ENCODE results near the gene EXT2. TPM values are rescaled to one million over a fixed set of nuclear protein-coding genes. Genes with fewer than 3 reads are reported as not detected.

EXT2 gene
- total RNA-seq, 1 experiment from 2014 or later = 39.1 TPM

DNA sequence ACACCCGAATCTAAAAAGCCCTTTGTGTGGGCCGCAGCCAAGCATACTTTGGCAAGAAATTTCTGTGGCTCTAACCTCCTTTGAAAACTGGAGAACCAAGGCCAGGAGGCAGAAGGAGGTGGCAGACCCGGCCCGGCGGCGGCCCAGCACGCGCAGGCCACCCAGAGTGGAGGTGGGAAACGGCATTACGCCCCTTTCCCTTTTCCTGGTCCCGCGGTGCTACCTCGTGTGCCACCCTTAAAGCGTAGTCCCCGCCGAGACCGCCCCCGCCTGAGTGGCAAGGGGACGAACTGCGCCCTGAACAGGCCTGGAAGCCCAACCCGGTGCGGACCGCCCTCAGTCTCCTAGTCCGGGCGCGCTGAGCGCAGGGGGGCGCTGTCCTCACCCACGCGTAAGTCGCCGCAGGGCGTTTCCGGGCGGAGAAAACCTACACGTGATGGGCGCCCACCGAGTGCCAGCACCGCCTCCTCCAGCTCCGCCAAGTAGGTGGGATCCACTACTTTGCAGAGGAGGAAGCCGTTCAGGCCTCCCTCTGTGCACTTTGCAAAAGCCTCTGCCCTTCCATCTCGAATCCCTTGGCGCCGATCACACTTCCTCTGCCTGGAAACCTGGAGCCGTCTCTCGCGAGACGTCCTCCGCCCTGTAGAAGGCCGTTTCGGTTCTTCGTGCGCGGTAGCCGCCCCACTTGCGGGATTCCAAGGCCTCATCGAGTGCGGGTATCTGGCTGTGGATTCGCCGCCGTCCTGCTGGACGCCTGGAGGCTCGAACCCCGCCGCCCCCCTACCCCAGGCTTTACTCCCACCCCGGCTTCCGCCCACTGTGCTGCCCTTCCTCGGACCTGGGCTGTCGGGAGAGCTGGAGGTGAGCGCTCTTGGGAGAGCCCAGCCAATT is 29.4 kb upstream of the EXT2 start, which contains the start of gene ACCS (continued):
- no peak for TF ChIP-seq NR2C2 (CRISPR knock-in tag; IDR thresholded peaks at IDR 0.05)
- 0 out of 2 replicates have a peak, but pooled peaks have one; percentile 61 for TF ChIP-seq NFE2L1 (CRISPR knock-in tag; IDR thresholded peaks at IDR 0.05)
- TF ChIP-seq ZNF317 (CRISPR knock-in tag; IDR thresholded peaks at IDR 0.05; ENCODE audit: borderline replicate concordance, low read depth) = no peak
- no peak for TF ChIP-seq IRF2 (CRISPR knock-in tag; IDR thresholded peaks at IDR 0.05; ENCODE audit: borderline replicate concordance, low read depth)
- TF ChIP-seq TP53 (CRISPR knock-in tag; IDR thresholded peaks at IDR 0.05) = peak; percentile 84; the same call in 1 of the 2 replicates
- TF ChIP-seq NR3C1 (CRISPR knock-in tag; conservative IDR thresholded peaks at IDR 0.05; ENCODE audit: low read depth) = no peak
- TF ChIP-seq ATF2 (CRISPR knock-in tag; IDR thresholded peaks at IDR 0.05; ENCODE audit: borderline replicate concordance, low read depth) = no peak
- TF ChIP-seq SMAD3 (CRISPR knock-in tag; IDR thresholded peaks at IDR 0.05; ENCODE audit: borderline replicate concordance) = no peak
- TF ChIP-seq, protein P1, sequence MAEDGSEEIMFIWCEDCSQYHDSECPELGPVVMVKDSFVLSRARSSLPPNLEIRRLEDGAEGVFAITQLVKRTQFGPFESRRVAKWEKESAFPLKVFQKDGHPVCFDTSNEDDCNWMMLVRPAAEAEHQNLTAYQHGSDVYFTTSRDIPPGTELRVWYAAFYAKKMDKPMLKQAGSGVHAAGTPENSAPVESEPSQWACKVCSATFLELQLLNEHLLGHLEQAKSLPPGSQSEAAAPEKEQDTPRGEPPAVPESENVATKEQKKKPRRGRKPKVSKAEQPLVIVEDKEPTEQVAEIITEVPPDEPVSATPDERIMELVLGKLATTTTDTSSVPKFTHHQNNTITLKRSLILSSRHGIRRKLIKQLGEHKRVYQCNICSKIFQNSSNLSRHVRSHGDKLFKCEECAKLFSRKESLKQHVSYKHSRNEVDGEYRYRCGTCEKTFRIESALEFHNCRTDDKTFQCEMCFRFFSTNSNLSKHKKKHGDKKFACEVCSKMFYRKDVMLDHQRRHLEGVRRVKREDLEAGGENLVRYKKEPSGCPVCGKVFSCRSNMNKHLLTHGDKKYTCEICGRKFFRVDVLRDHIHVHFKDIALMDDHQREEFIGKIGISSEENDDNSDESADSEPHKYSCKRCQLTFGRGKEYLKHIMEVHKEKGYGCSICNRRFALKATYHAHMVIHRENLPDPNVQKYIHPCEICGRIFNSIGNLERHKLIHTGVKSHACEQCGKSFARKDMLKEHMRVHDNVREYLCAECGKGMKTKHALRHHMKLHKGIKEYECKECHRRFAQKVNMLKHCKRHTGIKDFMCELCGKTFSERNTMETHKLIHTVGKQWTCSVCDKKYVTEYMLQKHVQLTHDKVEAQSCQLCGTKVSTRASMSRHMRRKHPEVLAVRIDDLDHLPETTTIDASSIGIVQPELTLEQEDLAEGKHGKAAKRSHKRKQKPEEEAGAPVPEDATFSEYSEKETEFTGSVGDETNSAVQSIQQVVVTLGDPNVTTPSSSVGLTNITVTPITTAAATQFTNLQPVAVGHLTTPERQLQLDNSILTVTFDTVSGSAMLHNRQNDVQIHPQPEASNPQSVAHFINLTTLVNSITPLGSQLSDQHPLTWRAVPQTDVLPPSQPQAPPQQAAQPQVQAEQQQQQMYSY (CRISPR knock-in tag; IDR thresholded peaks at IDR 0.05) = no peak
- no peak for TF ChIP-seq ZNF532 (CRISPR knock-in tag; IDR thresholded peaks at IDR 0.05; ENCODE audit: borderline replicate concordance)
- TF ChIP-seq ZNF512 (CRISPR knock-in tag; IDR thresholded peaks at IDR 0.05; ENCODE audit: borderline replicate concordance) = 0 out of 2 replicates have a peak, but pooled peaks have one; percentile 52
- TF ChIP-seq, protein P2, sequence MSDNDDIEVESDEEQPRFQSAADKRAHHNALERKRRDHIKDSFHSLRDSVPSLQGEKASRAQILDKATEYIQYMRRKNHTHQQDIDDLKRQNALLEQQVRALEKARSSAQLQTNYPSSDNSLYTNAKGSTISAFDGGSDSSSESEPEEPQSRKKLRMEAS (CRISPR knock-in tag; IDR thresholded peaks at IDR 0.05) = peak; percentile 82; the same call in 1 of the 2 replicates
- TF ChIP-seq ZNF416 (CRISPR knock-in tag; IDR thresholded peaks at IDR 0.05) = no peak
- no peak for TF ChIP-seq CREB1 (CRISPR knock-in tag; IDR thresholded peaks at IDR 0.05)
- no peak for TF ChIP-seq RELA (CRISPR knock-in tag; IDR thresholded peaks at IDR 0.05; ENCODE audit: borderline replicate concordance)
- peak; percentile 81 for TF ChIP-seq FOXP1 (CRISPR knock-in tag; IDR thresholded peaks at IDR 0.05; ENCODE audit: borderline replicate concordance)
- no peak for TF ChIP-seq ZNF219 (CRISPR knock-in tag; IDR thresholded peaks at IDR 0.05; ENCODE audit: borderline replicate concordance)
- TF ChIP-seq, protein P3, sequence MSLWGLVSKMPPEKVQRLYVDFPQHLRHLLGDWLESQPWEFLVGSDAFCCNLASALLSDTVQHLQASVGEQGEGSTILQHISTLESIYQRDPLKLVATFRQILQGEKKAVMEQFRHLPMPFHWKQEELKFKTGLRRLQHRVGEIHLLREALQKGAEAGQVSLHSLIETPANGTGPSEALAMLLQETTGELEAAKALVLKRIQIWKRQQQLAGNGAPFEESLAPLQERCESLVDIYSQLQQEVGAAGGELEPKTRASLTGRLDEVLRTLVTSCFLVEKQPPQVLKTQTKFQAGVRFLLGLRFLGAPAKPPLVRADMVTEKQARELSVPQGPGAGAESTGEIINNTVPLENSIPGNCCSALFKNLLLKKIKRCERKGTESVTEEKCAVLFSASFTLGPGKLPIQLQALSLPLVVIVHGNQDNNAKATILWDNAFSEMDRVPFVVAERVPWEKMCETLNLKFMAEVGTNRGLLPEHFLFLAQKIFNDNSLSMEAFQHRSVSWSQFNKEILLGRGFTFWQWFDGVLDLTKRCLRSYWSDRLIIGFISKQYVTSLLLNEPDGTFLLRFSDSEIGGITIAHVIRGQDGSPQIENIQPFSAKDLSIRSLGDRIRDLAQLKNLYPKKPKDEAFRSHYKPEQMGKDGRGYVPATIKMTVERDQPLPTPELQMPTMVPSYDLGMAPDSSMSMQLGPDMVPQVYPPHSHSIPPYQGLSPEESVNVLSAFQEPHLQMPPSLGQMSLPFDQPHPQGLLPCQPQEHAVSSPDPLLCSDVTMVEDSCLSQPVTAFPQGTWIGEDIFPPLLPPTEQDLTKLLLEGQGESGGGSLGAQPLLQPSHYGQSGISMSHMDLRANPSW (CRISPR knock-in tag; conservative IDR thresholded peaks at IDR 0.05; ENCODE audit: low read depth) = no peak
- no peak for TF ChIP-seq TEAD4 (CRISPR knock-in tag; IDR thresholded peaks at IDR 0.05)
- no peak for TF ChIP-seq PRRX2 (CRISPR knock-in tag; IDR thresholded peaks at IDR 0.05)
- TF ChIP-seq TEAD1 (CRISPR knock-in tag; IDR thresholded peaks at IDR 0.05) = 0 out of 2 replicates have a peak, but pooled peaks have one; percentile 12
- TF ChIP-seq SOX15 (CRISPR knock-in tag; IDR thresholded peaks at IDR 0.05) = no peak
- TF ChIP-seq SMAD4 (CRISPR knock-in tag; IDR thresholded peaks at IDR 0.05) = no peak
- TF ChIP-seq HMGA2 (CRISPR knock-in tag; IDR thresholded peaks at IDR 0.05) = no peak
- no peak for TF ChIP-seq MXD4 (CRISPR knock-in tag; IDR thresholded peaks at IDR 0.05; ENCODE audit: borderline replicate concordance)

Data from WTC11 (cell line).